ENCODE measurements around the gene RPGR.

RPGR gene

DNA sequence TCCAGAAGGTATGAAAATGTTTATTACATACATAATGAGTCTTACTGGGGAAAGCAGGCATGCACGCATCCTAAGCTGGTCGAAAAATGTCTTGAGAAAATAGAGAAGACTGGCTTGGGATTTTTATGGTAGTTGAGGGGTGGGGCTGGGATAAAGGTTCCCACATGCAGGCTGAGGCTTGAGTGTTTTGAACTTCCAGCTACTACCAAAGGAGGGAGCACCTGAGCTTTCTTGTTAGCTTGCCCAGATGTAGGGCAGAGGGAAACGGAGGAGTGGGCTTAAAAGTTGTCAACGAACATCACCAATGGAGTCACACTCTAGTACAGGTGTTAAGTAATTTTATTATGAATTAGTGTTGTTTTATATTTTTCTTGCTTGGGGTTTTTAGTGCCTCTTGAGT is 67.1 kb downstream of the RPGR start:
- DNase-seq = no peak

DNA sequence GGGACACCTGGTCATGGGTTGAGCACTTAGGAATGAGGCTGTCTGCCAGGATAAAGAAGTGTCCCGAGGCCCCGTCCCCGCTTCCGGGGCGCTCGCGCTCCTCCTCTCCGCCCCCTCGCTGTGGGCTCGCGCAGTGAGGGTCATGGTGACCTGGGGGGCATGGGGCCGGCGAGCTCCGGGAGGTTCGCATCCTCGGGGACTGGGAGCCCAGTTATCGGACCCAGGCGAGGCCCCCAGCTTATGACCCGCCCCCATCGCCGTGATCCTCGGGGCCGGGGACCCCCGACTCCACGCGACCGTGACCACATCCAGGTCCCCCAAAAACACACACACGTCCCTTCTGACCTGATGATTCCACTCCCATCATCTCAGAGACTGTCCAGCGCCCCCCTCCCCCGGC is 71.3 kb downstream of the RPGR start:
- DNase-seq = no peak

DNA sequence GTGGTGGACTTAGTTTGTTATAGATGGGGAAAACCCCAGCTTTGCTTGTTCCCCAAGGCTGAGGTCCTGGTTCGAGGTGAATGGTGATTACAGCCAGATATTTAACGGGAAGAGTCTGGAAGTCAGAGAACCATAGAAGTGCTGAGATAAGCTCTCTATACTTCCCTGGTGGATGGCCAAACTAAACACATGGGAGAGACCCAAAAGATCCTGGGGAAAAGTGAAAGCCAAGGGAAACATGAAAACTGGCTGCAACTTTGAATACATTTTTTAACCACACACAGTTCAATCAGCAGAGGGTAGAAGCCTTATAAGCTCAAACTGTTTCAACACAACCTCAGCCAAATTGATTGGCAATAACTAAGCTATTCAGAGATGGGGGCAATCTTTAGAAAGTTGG is 77.3 kb downstream of the RPGR start:
- DNase-seq = no peak

- DNase-seq = no peak
These were observed 80.3 kb downstream of the RPGR start for GRCh38 chrX:38247051-38247450.

GRCh38 chrX:38240541-38240940 is 86.8 kb downstream of the RPGR start:
- DNase-seq = no peak

GRCh38 chrX:38236901-38237615 is 90.3 kb downstream of the RPGR start:
- DNase-seq = no peak

- DNase-seq = peak in 2 of 58 donors; percentile 0 to 3
These were observed 93.2 kb downstream of the RPGR start for GRCh38 chrX:38233891-38234667.

DNA sequence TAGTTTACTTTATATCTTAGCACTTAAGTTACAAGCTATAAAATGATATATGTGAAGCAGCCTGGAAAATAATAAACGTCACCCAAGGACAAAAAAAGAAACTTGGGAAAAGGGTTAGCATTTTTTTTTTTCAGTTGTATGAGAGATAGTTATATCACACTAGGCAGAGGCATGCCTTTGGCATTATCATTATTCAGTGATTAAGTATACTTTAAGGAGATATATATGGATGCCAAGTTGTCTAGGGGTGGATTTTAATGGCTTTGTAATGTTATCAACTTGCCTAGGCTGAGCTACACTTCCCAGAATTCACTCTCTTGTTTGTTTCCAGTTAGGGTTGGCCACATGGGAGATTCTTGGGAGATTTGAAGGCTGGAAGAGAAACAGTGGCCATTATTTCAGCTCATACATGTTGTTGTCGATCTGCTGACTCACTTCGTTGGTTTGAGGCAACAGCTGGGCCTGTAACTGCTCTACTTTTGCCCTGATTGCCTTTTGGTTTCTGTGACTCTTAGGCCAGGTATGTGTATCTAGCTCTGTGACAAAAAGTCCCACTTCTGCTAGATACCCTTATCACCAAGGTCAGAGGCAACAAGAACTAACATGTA is 95.1 kb downstream of the RPGR start:
- no peak for DNase-seq

- DNase-seq = no peak
These were observed 102.2 kb downstream of the RPGR start for GRCh38 chrX:38225093-38225492.

DNA sequence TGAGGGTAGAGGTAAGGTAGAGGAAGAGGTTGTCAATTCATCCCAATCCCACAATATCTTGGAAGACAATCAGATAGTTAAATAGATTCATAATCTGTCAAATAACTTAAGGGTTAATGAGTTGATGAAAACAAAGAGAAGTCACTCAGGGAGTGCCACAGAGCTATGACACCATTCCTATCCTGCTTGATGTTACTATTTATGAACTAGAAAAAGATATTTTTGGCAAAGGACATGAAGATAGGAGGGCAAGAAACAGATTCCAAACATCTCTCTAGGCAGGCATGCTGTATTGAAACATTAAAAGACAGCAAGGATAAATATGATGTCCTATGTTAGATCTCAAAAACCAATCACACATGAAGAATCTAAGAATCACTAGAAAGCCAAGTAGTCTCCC is 103.1 kb downstream of the RPGR start:
- no peak for DNase-seq

- DNase-seq = no peak
These were observed 105.8 kb downstream of the RPGR start for GRCh38 chrX:38221391-38221929.

DNA sequence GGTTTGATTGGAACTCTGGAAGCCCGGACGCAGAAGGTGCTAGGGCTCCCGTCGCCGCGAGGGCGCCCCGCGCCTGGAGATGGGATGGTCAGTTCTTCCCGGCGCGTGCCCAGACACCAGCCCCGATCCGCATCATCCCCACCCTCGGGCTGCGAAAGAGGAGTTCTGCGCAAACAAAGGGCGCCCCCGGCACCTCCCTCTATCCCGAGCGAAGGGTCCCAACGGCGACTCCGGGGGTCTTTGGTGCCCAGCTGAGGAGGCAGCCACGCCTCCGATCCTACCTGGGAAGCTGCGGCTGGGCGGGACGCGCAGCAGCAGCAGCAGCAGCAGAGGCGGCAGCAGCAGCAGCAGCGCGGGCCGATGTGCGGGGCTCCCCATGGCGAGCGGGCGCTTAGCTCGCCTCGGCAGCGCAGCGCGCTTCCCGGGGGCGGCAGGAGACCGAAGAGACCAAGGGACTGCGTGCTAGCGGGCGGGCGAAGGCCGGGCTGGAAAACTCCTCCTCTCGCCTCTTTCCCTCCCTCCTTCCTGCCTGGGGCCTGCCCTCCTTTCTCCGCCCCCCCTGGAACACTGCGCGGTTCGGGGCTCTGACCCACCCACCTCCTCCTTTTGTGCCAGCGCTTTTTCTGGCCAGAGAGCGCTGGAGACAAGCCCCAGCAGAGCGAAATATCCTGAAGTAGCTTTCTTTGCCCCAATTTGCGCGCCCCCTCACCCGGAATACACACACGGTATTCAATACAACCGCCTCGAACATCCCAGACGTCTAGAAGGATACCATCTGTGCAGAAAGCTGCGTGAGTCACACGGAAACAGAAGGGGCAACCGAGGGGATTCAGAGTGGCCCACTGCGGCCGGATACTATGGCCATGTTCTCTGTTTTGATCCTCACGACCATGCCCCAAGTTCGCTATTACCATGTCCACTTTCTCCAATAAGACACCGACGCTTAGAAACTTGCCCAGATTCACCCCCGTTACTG is 106.6 kb downstream of the RPGR start, which contains the start of gene SRPX:
Gene SRPX (minus strand): TSS at position 457 of the 976 bp plus-strand sequence. CDS start 79 bp downstream, at position 378.
- peak in 7 of 58 donors; percentile 1 to 13 (median 3) for DNase-seq

DNA sequence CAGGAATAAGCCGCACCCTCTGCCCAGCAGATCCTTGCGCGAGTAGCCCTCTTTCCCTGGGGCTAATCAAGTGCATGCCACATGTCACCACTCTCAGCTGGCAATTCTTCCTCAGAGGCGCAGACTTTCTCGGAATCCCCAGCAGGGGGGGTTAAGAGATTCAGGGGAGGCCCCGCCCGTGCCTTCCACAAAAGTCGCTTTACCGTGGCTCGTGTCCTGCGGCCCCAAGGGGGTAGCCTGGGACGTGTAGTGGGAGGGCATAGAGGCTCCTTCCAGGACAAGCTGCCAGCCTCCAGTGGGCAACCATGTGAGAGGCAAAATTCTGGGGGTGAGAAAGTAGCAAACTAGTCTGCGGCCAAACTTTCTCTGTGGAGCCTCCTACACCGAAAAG is 107.3 kb downstream of the RPGR start:
- DNase-seq = peak in 11 of 58 donors; percentile 0 to 8 (median 4)

All from anterior cingulate cortex (tissue), 58 donors.